A204.1 (cell line): ENCODE measurements around the gene PCGF3.
"Not testable (repeated sequence)": the region's sequence is repeated elsewhere in the genome, so short reads cannot be mapped to it uniquely, and the experiment has no call there.

ENCODE experiments used
- FAIRE-seq: peaks from 2 replicates; lab custom pipeline; 2012; peaks lifted over from hg19 to GRCh38; lab: Jason Lieb, UNC

Gene PCGF3

GRCh38 chr4:742742-743311 lies 37.2 kb downstream of the PCGF3 start:
- no peak for FAIRE-seq

GRCh38 chr4:743463-744211 lies 38.0 kb downstream of the PCGF3 start:
- FAIRE-seq, result no peak

- FAIRE-seq, result no peak
Observed at GRCh38 chr4:744212-744841, 38.7 kb downstream of the PCGF3 start.

- no peak for FAIRE-seq
Observed at GRCh38 chr4:747546-748170, 42.0 kb downstream of the PCGF3 start.

GRCh38 chr4:748461-748860 lies 42.8 kb downstream of the PCGF3 start:
- no peak for FAIRE-seq

GRCh38 chr4:749698-750666 lies 44.4 kb downstream of the PCGF3 start:
- no peak for FAIRE-seq

GRCh38 chr4:751676-752075 lies 46.0 kb downstream of the PCGF3 start:
- no peak for FAIRE-seq

GRCh38 chr4:752196-752861 lies 46.7 kb downstream of the PCGF3 start:
- no peak for FAIRE-seq

- not testable (repeated sequence) for FAIRE-seq
Observed at GRCh38 chr4:753186-753585, 47.6 kb downstream of the PCGF3 start.

GRCh38 chr4:754221-755120 lies 48.8 kb downstream of the PCGF3 start:
- no peak for FAIRE-seq

GRCh38 chr4:757111-757510 lies 51.5 kb downstream of the PCGF3 start:
- no peak for FAIRE-seq

- FAIRE-seq, result not testable (repeated sequence)
Observed at GRCh38 chr4:759810-760209, 54.2 kb downstream of the PCGF3 start.

GRCh38 chr4:760616-761015 lies 55.0 kb downstream of the PCGF3 start:
- FAIRE-seq, result no peak

GRCh38 chr4:761086-761485 lies 55.5 kb downstream of the PCGF3 start:
- FAIRE-seq, result no peak

GRCh38 chr4:761739-762138 lies 56.1 kb downstream of the PCGF3 start:
- FAIRE-seq, result no peak

GRCh38 chr4:762211-763190 lies 56.9 kb downstream of the PCGF3 start:
- no peak for FAIRE-seq

GRCh38 chr4:763191-763810 lies 57.7 kb downstream of the PCGF3 start:
- no peak for FAIRE-seq

- FAIRE-seq, result no peak
Observed at GRCh38 chr4:763922-764321, 58.3 kb downstream of the PCGF3 start.
